ENCODE results near the gene RAB44.

The RAB44 gene

GRCh38 chr6:36774331-36774730, 76.7 kb downstream of the RAB44 start:
- Histone ChIP-seq H3K27ac (ENCODE audit: low read length) (no peak overlapping the region), H3K4me1 (ENCODE audit: control insufficient read depth in 1 of 2, insufficient read depth in 2 of 2, low read length in 2 of 2) (peaks cover 7 to 8% of the 10 kb centered on the region in 2 donors), H3K9me3 (ENCODE audit: control insufficient read depth in 1 of 2, low read length in 2 of 2) (no peaks in the 10 kb centered on the region), H3K36me3 (ENCODE audit: control insufficient read depth in 1 of 2, insufficient read depth in 2 of 2, low read length in 2 of 2) (no peaks in the 10 kb centered on the region), H3K27me3 (ENCODE audit: low read depth, low read length) (no peaks in the 10 kb centered on the region), H3K4me3 (ENCODE audit: low read depth in 1 of 2, low read length in 2 of 2) (no peak overlapping the region)

DNA sequence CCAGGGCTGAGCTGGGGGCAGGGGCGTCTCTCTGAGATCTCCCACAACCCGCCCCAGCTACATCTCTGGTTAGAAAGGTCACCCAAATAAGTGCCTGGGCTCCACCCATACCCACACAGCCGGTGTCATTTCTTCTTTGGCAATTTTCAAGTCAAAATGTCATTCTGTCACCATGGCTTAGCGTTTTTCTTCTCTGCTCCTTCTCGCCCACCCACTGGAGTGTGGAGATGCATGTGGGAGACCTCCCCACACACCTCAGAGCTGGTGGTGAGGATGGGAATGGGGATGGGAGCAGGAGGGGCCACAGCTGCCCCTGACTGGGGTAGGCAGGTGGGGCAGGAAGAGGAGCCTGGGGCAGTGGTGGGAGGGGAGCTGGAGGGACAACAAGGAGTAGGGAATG, 78.5 kb downstream of the RAB44 start:
- H3K27me3 ChIP-seq (ENCODE audit: low read depth, low read length) = no peaks in the 10 kb centered on the region
- H3K27ac ChIP-seq (ENCODE audit: low read length) = no peak overlapping the region
- H3K36me3 ChIP-seq (ENCODE audit: control insufficient read depth in 1 of 2, insufficient read depth in 2 of 2, low read length in 2 of 2) = no peaks in the 10 kb centered on the region
- no peaks in the 10 kb centered on the region for H3K4me1 ChIP-seq (ENCODE audit: control insufficient read depth in 1 of 2, insufficient read depth in 2 of 2, low read length in 2 of 2)
- H3K9me3 ChIP-seq (ENCODE audit: control insufficient read depth in 1 of 2, low read length in 2 of 2) = no peaks in the 10 kb centered on the region
- no peak overlapping the region for H3K4me3 ChIP-seq (ENCODE audit: low read depth in 1 of 2, low read length in 2 of 2)

GRCh38 chr6:36777801-36778200, 80.2 kb downstream of the RAB44 start:
- no peaks in the 10 kb centered on the region for H3K4me1 ChIP-seq (ENCODE audit: control insufficient read depth in 1 of 2, insufficient read depth in 2 of 2, low read length in 2 of 2)
- H3K9me3 ChIP-seq (ENCODE audit: control insufficient read depth in 1 of 2, low read length in 2 of 2) = no peaks in the 10 kb centered on the region
- no peak overlapping the region for H3K4me3 ChIP-seq (ENCODE audit: low read depth in 1 of 2, low read length in 2 of 2)
- no peaks in the 10 kb centered on the region for H3K36me3 ChIP-seq (ENCODE audit: control insufficient read depth in 1 of 2, insufficient read depth in 2 of 2, low read length in 2 of 2)
- H3K27ac ChIP-seq (ENCODE audit: low read length) = no peak overlapping the region
- H3K27me3 ChIP-seq (ENCODE audit: low read depth, low read length) = no peaks in the 10 kb centered on the region

DNA sequence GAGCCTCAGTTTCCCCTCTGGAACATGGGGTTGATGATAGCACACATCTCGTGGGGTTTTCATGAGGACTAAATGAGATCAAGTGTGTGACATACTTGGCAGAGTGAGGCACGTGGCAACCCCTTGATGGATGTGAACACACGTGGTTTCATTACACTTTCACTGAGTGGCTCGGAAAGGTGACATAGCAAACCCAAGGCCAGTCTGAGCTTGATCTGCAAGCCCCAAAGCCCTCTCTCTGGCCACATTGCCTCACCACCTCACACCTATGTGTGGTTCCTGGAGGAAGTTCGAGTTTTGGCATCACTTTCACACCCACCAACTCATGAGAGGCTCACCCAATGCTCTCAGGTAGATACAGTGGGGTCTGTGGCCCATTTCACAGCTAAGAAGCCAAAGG, 81.6 kb downstream of the RAB44 start:
- no peak overlapping the region for H3K4me3 ChIP-seq (ENCODE audit: low read depth in 1 of 2, low read length in 2 of 2)
- no peaks in the 10 kb centered on the region for H3K4me1 ChIP-seq (ENCODE audit: control insufficient read depth in 1 of 2, insufficient read depth in 2 of 2, low read length in 2 of 2)
- no peak overlapping the region for H3K27ac ChIP-seq (ENCODE audit: low read length)
- H3K27me3 ChIP-seq (ENCODE audit: low read depth, low read length) = no peaks in the 10 kb centered on the region
- H3K36me3 ChIP-seq (ENCODE audit: control insufficient read depth in 1 of 2, insufficient read depth in 2 of 2, low read length in 2 of 2) = no peaks in the 10 kb centered on the region
- H3K9me3 ChIP-seq (ENCODE audit: control insufficient read depth in 1 of 2, low read length in 2 of 2) = no peaks in the 10 kb centered on the region

- Histone ChIP-seq H3K4me3 (ENCODE audit: low read depth in 1 of 2, low read length in 2 of 2) (no peak overlapping the region), H3K9me3 (ENCODE audit: control insufficient read depth in 1 of 2, low read length in 2 of 2) (no peaks in the 10 kb centered on the region), H3K36me3 (ENCODE audit: control insufficient read depth in 1 of 2, insufficient read depth in 2 of 2, low read length in 2 of 2) (no peaks in the 10 kb centered on the region), H3K27me3 (ENCODE audit: low read depth, low read length) (no peaks in the 10 kb centered on the region), H3K27ac (ENCODE audit: low read length) (no peak overlapping the region), H3K4me1 (ENCODE audit: control insufficient read depth in 1 of 2, insufficient read depth in 2 of 2, low read length in 2 of 2) (no peaks in the 10 kb centered on the region)
Observed at GRCh38 chr6:36780442-36781177, 83.0 kb downstream of the RAB44 start.

DNA sequence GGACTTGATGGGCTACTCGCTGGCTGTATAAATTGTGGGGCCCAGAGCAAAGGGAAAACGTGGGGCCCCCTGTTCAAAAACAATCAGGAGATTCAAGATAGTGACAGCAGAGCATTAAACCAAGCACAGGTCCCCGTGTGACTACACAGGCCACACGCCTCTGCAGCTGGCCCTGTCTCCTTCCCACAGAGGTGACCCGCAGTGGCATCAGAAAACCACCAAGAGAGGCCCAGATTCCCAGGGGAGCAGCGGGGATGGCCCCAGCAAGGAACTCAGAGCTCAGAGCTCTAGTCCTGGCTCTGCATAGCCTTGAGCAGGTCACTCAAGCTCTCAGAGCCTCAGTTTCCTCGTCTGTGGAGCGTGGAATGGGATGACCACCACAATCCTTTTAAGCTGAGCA, 84.0 kb downstream of the RAB44 start:
- Histone ChIP-seq H3K4me1 (ENCODE audit: control insufficient read depth in 1 of 2, insufficient read depth in 2 of 2, low read length in 2 of 2) (no peaks in the 10 kb centered on the region), H3K27me3 (ENCODE audit: low read depth, low read length) (no peaks in the 10 kb centered on the region), H3K36me3 (ENCODE audit: control insufficient read depth in 1 of 2, insufficient read depth in 2 of 2, low read length in 2 of 2) (no peaks in the 10 kb centered on the region), H3K9me3 (ENCODE audit: control insufficient read depth in 1 of 2, low read length in 2 of 2) (no peaks in the 10 kb centered on the region), H3K27ac (ENCODE audit: low read length) (no peak overlapping the region), H3K4me3 (ENCODE audit: low read depth in 1 of 2, low read length in 2 of 2) (no peak overlapping the region)
